Endothelial cell (in vitro differentiated cells): ENCODE measurements around the gene AFG3L2. TPM values are rescaled to one million over a fixed set of nuclear protein-coding genes. Genes with fewer than 3 reads are reported as not detected.

Experiments
- DNase-seq: peaks from one replicate; pipeline ENCODE4 v3.0.0; 2021; ENCODE audit warnings: low spot score
- H3K27ac Mint-ChIP-seq: one replicate; pipeline ENCODE4 v1.8.0; 2021; ENCODE audit warnings: mixed read lengths, inconsistent platforms; ENCODE audit not compliant: unreplicated experiment
- H3K27me3 Mint-ChIP-seq: one replicate; pipeline ENCODE4 v1.8.0; 2021; ENCODE audit warnings: mild to moderate bottlenecking, moderate library complexity, mixed read lengths, inconsistent platforms; ENCODE audit not compliant: unreplicated experiment
- H3K36me3 Mint-ChIP-seq: one replicate; pipeline ENCODE4 v1.8.0; 2021; ENCODE audit warnings: mild to moderate bottlenecking, low read depth, mixed read lengths, inconsistent platforms; ENCODE audit not compliant: unreplicated experiment
- H3K4me1 Mint-ChIP-seq: one replicate; pipeline ENCODE4 v1.8.0; 2021; ENCODE audit warnings: mild to moderate bottlenecking, mixed read lengths, inconsistent platforms; ENCODE audit not compliant: unreplicated experiment
- H3K4me3 Mint-ChIP-seq: one replicate; pipeline ENCODE4 v1.8.0; 2021; ENCODE audit warnings: mild to moderate bottlenecking, mixed read lengths, inconsistent platforms; ENCODE audit not compliant: unreplicated experiment
- H3K9me3 Mint-ChIP-seq: one replicate; pipeline ENCODE4 v1.8.0; 2021; ENCODE audit warnings: mixed read lengths, inconsistent platforms; ENCODE audit not compliant: unreplicated experiment
- CTCF ChIP-seq: fragments of 200-600 bp; sonication (generic); IDR thresholded peaks from one replicate; pipeline ENCODE4 v1.5.0; 2021; ENCODE audit warnings: antibody characterized with exemption; ENCODE audit not compliant: unreplicated experiment
- total RNA-seq: library from RNA; stranded (reverse); fragmentation: NEBNext Ultra II Directional; extraction: Animal tissue kit (Norgen Biotek cat#: 25700); gene quantifications from one replicate; pipeline ENCODE4 v1.2.1, GENCODE V29; 2021; ENCODE audit not compliant: unreplicated experiment

AFG3L2 gene
- total RNA-seq, 1 donor from 2014 or later = 47.7 TPM

DNA sequence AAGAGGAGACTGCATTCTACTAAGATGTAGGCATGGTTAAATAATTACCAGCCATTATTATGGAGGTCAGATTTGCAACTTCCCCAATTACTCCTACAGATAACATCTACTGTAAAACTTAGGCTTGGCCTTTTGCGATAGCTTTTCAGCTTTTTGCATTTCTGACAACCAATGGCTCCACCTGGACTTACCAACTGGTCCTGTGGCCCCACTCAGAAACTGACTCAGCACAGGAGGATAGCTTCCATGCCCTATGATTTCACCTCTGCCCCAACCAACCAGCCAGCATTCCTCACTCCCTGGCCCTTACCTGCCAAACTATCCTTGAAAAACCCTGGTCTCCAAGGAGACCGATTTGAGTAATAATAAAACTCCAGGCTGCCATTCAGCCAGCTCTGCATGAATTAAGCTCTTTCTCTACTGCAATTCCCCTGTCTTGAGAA lies 40.8 kb downstream of the AFG3L2 start:
- no peak for DNase-seq
- H3K27ac Mint-ChIP-seq = peak overlapping the region; percentile 67
- no peaks in the 10 kb centered on the region for H3K9me3 Mint-ChIP-seq
- H3K36me3 Mint-ChIP-seq = peaks cover 37% of the 10 kb centered on the region
- H3K4me3 Mint-ChIP-seq = no peak overlapping the region
- peaks cover 17% of the 10 kb centered on the region for H3K4me1 Mint-ChIP-seq
- TF ChIP-seq CTCF = no peak
- peaks cover 1% of the 10 kb centered on the region for H3K27me3 Mint-ChIP-seq

GRCh38 chr18:12335503-12335902 lies 41.5 kb downstream of the AFG3L2 start:
- DNase-seq = no peak
- TF ChIP-seq CTCF = no peak
- Mint-ChIP-seq H3K4me3 (peak overlapping the region; percentile 66), H3K27ac (no peak overlapping the region), H3K9me3 (no peaks in the 10 kb centered on the region), H3K27me3 (peaks cover 1% of the 10 kb centered on the region), H3K4me1 (peaks cover 17% of the 10 kb centered on the region), H3K36me3 (peaks cover 34% of the 10 kb centered on the region)

GRCh38 chr18:12334863-12335262 lies 42.2 kb downstream of the AFG3L2 start:
- Mint-ChIP-seq H3K4me3 (no peak overlapping the region), H3K36me3 (peaks cover 31% of the 10 kb centered on the region), H3K27ac (no peak overlapping the region), H3K9me3 (no peaks in the 10 kb centered on the region), H3K4me1 (peaks cover 17% of the 10 kb centered on the region), H3K27me3 (peaks cover 1% of the 10 kb centered on the region)
- DNase-seq = no peak
- no peak for TF ChIP-seq CTCF

DNA sequence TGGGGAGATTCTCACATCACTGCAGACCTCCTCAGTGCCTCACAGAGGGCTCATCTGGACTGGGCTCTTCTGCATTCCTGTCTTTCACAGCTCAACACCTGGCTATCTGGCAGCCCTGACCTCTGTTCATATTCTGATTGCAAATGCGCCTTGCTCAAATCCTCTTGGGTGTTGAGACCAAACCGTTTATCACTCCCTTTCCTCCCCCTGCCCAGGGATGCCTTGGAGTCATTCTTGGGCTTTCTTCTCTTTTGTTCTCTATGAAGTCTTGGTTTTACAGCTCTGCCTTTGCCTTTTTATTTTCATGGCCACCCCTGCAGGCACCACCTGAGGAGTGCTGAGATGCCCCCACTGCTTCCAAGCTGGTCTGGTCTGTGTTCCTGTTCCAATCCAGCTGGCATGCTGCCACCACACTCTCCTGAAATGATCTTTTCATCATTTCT lies 42.6 kb downstream of the AFG3L2 start:
- DNase-seq = no peak
- no peak for TF ChIP-seq CTCF
- peaks cover 35% of the 10 kb centered on the region for H3K36me3 Mint-ChIP-seq
- no peak overlapping the region for H3K27ac Mint-ChIP-seq
- H3K4me3 Mint-ChIP-seq = no peak overlapping the region
- H3K4me1 Mint-ChIP-seq = peaks cover 17% of the 10 kb centered on the region
- peaks cover 1% of the 10 kb centered on the region for H3K27me3 Mint-ChIP-seq
- H3K9me3 Mint-ChIP-seq = no peaks in the 10 kb centered on the region

DNA sequence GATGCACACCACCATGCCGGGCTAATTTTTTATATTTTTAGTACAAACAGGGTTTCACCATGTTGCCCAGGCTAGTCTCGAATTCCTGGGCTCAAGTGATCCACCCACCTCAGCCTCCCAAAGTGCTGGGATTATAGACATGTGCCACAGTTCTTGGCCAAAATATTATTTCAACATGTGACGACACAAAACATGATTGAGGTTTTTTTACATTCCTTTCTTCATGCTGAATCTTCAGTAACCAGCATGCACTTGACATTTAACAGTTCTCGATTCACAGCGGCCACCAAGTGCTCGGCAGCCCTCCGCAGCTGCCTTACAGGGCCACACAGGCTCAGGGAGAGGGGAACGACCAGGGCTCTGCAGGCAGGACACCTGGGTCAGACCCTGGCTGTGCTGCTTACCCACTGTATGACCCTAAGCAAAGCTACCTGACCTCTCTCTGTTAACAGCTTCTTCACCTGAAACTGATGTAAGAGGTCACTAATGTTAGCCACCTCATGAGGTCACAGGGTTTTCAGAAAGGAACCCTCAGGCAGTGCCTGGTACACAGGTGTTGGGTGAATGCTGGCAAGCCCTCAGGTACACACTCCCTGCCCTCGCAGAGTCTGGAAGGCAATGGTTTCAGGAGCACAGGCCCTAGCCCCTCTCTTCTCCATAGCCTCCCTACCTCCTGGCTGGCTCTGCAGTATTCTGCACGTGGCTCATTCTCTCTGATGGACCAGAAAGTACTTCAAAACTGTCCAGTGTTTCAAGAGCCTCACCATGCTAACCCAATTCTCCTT lies 43.3 kb downstream of the AFG3L2 start:
- DNase-seq = no peak
- Mint-ChIP-seq H3K4me1 (peaks cover 17% of the 10 kb centered on the region), H3K27me3 (peaks cover 1% of the 10 kb centered on the region), H3K27ac (no peak overlapping the region), H3K4me3 (no peak overlapping the region), H3K9me3 (no peaks in the 10 kb centered on the region), H3K36me3 (peaks cover 35% of the 10 kb centered on the region)
- no peak for TF ChIP-seq CTCF
